Retina (tissue), 1 donor: ENCODE results near the gene CABLES2.

ENCODE experiments used
- DNase-seq: peaks from one replicate; pipeline ENCODE4 v3.0.0-alpha.2; 2016

CABLES2 gene

DNA sequence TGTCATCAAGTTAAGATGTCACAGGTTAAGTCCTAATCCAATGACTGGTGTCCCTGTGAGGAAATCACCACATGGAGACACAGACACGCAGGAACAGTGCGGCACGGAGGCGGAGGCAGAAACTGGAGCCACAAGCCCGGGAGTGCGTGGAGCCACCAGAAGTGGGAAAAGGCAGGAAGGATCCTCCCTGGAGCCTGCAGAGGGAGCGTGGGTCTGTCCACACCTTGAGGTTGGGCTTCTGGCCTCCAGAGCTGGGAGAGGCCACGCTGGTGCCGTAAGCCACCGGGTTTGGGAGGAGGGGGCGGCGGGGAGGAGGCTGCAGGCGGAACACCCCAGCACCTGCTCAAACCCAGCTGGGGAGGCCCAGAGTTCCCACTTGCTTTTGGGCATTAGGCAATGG lies 3.8 kb downstream of the CABLES2 start:
- DNase-seq = no peak

DNA sequence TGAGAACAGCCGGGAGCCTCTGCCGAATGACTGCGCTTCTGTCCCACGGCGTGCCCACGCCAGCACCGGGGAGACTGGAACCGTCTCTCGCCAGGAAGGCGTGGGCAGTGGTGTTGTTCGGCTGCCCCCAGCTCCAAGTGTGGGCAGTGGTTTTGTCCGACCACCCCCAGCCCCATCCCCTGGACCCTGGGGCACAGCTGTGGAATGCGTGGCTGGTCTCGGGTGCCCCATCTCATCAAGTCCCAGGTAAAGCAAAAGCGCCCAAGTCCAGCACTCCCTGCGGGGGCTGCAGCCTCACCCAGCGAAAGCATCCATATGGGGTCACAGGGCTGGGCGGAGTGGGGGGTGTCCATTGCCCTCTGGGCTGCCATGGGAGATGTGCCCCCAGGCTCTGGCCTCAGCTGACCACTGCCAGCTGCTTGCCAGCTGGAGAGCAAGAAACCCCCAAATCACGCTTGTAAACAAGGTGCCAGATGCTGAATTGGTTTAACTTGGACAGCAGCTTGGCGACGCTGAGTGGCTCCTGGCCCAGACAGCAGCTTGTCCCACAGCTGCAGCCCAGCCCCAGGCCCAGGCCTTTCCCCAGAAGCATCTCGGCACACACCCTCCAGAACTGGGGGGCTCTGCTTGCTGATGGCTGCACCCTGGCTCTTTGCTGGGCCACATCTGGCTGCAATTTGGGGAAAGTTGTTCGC lies 4.5 kb downstream of the CABLES2 start:
- DNase-seq = no peak

DNA sequence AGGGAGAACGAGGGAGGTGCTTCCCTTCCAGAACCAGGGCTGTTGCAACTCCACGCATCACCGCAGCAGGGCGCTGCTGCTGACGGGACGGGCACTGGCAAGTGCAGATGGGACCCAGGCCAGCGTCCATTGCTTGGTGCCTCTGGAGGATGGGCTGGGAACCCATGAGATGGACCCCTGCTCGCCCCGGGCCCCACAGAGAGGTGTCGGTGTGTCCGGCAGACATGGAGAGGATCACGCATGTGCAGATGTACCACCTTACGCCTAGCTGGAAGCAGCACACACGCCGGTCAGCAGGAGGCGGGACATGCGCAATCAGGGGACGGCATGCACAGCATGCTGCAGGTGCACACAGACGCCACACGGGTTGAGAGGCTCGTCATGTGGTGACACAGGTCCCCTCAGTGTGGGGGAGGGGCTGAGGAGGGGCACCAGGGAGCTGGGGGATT lies 5.7 kb downstream of the CABLES2 start:
- no peak for DNase-seq

DNA sequence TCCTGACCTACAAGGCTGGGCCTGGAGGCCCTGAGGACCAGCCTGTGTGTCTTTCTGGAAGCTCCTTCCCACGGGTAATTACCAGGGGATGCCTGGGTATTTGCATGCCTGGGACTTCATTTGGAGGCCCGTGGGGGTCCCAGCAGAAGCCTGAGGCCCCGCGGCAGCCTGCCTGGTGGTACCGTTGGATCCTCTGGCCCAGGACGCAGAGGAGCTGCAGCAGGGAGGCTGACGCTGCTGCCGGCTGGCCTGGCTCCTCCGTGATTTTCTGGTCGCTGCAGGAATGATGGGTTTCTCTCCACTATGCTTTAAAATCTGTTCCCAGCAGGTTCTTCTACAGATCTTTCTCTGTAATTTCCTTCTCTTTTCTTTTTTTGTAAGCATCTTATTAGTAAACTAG lies 6.5 kb downstream of the CABLES2 start:
- no peak for DNase-seq

DNA sequence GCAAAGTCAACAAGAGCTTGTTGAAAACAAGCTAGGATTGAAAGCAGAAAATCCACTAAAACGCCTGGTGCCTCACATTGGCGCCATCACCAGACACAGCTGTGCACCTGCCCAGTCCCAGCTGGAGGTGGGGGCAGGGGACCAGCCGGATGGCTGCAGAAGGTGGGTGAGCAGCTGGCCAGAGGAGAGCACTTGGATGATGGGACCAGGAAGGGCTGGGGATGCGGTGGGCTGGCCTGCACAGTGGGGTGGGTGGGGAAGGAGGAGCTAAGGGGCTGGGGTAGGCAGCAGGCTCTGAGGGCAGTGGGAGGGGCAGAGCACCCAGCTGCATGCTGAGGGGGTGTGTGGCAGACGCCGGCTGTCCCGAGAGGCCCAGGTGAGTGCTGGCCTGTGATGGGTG lies 7.1 kb downstream of the CABLES2 start:
- DNase-seq = no peak

DNA sequence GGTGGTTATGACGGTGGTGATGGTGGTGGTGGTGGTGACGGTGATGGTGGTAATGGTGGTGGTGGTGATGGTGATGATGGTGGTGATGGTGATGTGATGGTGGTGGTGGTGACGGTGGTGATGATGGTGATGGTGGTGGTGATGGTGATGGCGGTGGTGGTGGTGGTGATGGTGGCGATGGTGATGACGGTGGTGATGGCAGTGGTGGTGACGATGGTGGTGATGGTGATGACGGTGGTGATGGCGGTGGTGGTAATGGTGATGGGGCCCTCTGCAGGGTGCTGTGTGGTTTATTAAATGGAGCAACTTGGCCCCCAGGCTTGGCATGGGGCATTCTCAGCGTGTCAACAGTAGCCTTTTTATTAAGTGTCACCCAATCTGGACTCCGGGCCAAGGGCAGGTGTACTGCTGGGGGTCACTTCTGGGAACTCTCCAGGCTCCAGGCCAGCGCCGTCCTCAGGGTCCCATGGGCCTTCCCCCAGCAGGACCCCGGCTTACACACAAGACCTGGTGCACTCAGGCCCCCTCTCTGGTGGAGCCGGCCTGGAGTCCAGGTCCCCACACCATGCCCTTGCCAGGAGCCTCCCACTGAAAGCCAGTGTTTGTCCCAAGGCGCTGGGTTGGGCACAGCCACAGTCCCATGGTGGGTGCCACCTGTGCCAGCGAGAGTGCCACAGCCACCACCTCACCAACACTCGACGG lies 8.8 kb downstream of the CABLES2 start:
- no peak for DNase-seq

DNA sequence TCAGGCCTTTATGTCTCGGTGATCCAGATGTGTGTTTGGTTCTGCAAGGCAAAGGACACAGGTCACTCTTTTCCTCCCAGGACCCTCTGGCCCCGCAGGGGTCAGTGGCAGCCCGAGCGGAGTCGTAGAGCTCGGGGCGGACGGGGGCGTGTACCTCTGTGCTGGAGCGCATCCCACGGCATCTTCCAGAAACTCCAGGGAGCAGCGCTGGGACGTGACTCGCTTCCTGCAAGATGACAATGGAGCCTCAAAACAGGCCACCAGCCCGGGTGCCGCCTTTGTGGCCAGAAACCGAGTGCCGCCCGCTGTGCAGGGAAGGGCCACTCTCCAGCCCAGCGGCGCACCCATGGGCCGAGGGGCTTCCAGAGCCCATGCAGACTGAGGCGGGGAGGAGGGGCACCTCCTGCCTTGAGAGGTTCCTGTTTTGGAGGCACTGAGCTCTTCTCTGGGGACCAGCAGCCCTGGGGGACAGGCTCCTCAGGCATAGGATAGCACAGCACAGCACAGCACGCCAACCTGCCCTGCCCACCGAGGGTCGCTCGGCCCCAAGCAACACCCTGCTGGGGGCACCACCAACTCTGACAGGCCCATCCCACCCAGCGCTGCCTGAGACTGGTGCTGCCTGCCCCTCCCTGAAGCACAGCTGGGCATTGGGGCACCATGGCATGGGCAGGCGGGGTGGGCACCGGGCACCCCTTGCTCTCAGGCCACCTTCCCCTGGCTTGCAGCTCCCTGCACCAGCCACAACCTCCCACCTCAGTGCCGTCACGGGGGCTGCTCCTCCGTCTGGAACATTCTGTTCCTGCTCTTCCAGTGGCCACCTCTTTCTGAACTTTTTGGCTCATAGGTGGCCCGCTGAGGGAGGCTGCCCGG lies 10.5 kb downstream of the CABLES2 start:
- no peak for DNase-seq

DNA sequence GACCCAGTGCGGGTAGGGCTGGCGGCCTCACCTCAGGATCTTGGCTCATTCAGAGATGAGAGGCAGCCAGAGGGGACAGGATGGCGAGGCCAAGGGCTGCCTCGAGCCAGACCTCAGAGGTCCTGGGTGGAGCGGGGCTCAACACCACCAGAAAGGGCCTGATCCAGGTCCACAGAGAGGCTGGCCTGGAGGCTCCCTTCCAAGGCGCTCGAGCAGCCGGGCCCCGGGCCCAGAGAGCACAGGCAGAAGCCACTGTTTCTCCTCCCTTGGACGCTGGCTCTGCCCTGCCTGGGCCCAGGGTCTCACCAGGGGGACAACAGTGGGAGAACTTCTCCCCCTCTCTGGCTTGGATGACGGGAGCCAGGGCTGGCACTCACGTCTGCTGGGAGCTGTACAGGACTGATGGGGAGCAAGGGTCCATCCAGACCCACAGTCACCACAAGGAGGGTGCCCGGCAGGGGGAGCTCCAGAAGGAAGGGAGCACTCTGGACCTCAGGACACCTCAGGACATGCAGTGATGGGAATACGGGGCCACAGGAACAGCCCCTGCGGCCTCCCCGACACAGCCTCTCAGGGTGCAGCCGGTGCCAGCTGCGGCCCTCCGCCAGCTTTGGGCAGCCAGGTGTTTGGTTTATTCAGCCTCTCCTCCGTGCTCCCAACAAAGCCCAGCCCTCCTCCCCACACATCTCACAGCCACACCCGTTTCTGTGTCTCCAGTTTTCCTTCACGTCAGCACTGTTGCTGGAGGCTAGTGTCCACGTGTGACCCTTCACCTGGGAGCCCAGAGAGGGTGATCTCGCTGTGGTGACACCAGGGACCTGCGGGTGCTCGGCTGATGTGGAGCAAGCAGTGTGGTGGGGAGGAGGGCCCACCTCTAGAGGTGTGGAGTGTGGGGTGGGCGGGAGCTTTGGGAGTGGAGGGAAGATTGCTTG lies 11.5 kb downstream of the CABLES2 start:
- no peak for DNase-seq

DNA sequence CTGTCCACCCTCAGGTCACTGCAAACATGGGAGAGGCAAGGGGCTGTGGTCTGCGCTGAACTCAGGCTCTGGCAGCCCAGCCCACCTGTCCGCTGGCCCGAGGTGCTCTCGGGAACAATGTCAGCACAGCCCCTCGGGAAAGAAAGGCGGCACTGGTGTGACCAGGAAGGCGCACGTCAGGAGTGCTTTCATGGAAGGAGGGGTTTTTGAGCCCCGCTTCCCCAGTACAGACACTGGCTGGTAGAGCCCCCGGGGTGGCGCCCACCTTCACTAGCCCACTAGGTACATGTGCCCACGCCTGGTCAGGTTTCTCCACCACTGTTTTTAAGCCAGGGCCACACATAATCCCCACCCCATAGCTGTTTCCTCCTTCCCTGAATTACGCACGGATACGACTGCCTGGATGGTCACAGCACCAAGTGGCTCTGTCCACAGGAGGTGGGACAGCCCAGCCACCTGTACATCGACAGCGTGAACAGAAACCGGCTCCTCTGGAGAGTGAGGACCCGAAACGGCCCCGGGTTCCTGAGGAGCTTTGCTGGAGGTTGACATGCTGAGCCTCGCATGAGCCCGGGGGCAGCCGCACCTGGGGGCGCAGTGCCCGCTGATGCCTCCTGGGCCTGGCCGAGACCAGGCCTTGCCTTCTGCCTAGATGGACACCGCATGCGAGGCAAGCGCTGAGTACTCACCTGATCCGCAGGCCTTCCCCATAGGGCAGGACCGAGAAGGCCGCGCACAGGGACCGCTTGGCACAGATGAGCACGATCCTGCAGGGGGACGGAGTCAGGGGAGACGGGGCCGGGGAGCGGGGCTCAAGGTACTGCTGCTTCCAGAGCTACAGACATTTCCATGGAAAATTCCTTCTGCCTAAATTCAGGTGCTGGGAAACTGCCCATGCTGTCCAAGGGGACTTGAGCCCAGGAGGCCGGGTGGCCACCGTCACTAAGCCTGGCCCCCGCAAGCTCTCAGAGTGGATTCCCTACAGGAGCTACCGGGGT lies 12.5 kb downstream of the CABLES2 start:
- no peak for DNase-seq

DNA sequence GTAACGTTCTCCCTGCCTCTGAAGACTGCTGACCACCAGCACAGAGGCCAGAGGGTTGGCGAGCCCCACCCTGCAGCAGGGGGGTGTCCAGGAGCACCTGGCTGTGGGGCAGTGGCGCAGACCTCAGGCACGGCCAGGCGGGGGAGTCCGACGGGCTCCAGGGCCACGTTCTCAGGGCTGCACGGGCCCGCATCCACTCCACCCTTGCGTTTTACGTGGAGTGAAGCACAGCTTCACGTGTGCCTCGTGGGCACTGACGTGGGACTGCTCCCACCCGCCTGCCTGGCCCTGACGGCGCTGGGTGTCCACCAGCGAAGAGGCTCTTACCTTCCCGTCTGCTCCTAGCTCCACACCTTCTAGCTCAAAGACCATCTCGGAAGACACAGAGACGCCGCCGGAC lies 13.3 kb downstream of the CABLES2 start:
- no peak for DNase-seq

DNA sequence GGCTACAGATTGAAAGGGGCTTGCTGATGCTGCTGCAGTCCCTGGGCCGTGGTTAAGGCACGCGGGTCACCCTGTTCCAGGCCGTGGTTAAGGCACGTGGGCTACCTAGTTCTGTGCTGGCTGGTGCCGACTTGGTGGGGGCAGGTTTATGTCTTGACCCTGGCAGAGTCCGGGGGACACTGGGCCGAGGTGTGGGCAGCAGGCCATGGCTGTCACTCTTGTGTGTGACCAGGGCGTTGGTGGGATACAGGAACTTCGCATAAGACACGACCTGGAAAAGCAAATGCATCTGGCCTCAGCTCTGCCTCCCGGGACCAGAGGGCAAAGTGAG lies 13.8 kb downstream of the CABLES2 start:
- DNase-seq = no peak

DNA sequence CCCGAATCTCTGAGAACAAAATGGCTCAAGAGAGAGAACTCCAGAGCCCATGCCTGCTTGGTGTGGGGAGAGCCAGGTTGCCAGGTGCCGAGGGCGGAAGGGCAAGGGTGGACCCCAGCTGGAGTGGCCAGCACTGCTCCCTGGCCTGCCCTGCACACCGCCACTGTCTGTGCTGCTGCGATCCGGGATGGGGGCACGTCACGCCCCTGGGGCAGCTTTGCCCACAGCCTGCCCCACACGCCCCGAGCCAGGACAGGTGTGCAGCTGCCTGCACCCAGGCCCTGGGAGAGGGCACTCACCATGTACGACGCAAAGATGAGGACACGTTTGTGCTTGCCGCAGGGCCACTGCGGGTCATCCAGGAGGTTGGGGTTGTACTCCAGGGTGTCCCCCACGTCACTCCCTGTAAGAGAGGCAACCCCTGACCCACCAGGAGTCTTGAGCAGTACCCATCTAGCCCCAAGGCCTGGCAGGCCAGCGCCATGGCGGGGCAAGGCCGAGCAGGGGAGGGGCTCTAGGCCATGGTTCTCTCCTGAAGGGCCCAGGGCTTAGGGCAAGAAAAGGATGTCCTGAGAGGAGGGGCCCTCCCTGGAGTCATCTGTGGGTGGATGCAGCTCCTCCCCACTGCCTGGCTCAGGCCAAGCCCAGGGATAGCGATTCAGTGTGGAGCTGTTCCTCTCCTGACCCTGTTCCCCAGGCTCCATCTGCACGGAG lies 14.3 kb downstream of the CABLES2 start:
- no peak for DNase-seq

DNA sequence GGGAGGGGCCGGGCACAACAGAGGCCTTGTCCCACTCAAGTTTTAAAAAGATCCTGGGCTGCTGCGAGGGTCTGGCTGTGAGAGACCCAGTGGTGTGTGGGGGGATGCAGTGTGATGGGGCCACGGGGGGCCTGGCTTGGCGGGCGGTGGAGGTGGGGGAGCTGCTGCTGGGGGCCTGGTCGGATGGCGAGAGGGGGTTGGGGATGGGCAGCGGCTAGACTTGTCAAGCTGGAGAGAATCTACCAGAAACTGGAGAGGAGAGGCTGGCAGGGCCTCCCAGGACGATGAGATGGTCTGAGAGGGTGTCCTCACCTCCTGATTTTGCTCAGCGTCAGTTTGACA lies 15.0 kb downstream of the CABLES2 start:
- no peak for DNase-seq

DNA sequence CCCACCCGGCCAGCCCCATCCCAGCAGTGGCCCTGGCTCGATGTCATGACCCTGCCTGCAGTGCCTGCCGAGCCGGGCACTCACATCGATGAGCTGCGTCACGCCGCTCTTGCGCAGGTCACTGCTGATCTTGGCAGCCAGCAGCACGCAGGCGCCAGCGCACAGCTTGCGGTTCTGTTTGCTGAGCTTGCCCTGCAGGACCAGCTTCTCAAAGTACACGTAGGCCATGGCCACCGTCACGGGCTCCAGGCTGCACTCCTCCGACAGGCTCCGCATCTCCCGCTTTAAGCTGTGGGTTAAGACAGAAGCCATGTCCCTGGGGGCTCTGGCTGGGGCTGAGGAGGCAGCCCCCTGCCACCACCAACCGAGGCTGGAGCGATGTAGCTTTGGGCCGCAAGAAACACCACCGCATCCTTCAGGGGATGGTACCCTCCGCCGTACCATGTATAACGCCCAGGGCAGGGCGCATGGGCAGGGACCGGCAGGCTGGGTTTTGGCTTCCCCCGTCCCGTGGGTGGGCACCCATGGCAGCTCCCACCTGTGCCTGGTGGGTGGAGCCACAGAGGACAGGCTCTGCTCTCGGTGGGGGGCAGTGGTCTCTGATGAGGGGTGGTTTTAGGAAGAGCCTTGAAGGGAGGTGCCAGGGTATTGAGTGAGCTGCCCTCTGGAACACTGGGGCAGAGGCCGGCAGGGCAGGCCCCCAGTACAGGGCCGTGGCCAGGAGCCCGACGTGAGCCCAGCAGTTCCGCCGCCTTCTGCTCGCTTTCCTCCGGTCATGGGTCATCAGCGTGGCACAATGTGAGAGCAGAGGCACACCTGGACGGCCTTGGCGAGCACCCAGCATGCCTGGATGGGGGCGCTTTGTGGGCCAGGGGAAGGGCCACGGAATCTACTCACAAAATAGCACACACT lies 15.7 kb downstream of the CABLES2 start:
- DNase-seq = no peak

DNA sequence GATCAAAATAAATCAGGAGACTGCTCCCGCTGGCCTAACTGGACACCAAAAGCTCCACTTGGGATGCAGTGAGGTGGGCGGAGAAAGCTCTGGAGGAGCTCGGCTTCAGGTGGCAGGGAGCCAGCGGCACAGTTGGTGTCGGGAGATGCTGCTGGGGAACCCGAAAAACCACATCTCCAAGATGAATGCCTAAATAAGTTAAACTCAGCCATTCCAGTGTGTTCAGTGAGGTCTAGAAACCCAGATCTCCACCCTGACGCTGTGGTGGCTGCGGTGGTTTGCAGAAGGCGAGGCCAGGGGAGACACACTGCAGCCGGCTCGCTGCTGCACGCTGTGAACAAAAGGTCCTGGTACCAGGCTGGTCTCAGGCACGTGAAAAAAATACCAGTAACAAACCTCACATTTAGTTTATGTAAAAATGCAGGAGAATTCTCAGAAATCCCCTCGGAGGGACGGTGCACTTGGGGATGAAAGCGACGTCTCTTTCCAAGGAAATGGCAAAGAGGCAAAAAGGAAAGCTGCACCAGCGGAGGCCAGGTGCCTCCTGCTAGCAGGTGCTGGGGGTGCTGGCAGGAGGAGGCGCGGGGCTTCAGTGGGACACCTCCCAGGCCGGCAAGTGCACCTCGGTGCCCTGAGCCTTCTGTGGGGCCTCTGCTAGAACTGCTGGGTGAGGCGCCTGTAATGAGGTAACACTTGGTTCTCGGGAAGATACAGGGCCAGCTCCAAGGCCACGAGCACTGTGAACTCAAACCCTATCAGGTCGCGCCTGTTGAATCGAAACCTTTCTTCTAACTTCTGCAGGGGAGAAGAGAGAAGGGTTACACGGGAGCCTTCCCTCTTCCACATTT lies 16.5 kb downstream of the CABLES2 start:
- DNase-seq = no peak

DNA sequence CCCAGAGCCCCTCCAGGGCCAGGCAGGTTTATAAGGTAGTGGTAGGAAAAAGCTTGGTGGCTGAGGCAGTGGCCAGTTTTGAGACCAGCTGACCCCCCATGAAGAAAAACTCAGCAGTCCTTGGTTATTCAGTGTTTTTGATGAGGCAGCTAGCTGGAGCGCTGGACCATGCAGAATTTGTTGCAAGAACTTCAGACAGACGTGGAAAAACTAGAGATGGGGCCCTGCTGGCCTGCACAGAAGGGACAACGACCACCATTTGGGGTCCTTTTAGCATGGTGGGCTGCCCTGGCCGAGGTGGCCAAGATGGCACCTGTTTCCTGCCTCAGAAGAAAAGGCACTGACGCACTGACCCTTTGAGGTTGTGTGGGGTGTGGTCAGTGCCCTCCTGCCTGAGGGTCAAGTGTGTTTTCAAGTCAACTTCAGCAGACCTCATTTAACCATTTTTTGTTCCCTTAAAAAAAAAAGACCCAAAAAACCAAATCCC lies 17.4 kb downstream of the CABLES2 start:
- no peak for DNase-seq

DNA sequence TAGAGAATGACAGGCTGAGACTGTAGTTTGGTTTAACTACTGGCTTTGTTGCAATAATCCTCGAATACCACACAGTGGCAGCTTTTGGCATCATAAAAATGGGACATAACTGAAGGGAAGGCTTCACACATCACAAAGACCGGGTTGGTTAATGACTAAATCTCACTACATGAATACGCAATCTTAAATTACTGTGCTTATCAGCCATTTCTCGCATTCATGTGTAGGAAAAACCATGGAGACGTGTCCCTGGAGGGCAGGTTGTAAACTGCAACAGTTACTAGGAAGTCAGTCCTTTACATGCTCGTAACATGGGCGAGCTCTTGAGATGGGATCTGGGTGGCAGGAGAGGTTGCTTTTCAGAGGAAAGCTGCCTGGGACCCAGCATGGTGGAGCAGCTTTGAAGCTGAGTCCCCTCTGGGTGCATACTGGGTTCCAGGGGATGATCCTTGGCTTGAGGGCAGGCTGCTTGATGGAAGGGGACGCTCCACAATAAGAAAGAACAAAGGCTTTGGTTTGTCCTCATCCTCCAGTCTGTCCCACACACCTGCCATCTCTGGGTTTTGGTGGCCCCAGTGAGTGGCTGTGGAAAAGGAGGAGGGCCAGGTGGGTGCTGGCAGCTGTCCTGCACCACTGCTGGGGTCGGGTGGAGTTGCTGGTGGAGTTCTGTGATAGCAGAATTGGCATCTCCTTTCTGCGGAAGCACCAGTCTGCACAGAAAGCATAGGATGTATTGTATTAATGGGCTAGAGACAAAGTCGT lies 18.1 kb downstream of the CABLES2 start:
- no peak for DNase-seq
